Hematopoietic multipotent progenitor cell (in vitro differentiated cells): ENCODE measurements around the gene MAN2B1. TPM values are rescaled to one million over a fixed set of nuclear protein-coding genes. Genes with fewer than 3 reads are reported as not detected.
A peak's percentile ranks its signal among the peaks of the same experiment; 100 is the strongest.
"Not testable (repeated sequence)": the region's sequence is repeated elsewhere in the genome, so short reads cannot be mapped to it uniquely, and the experiment has no call there.

Source experiments
- DNase-seq, 3 donors: peaks; one replicate each; pipeline ENCODE4 v3.0.0-alpha.2; 2011 to 2015; ENCODE audit warnings: low read depth in 2 of 3, low spot score in 2 of 3
- total RNA-seq: library from RNA; depleted of rRNA; stranded (reverse); fragments of >200 nt; gene quantifications from one replicate; pipeline ENCODE4 v1.2.3, GENCODE V29; 2012

Gene MAN2B1
- total RNA-seq, 1 donor: 128 TPM

DNA sequence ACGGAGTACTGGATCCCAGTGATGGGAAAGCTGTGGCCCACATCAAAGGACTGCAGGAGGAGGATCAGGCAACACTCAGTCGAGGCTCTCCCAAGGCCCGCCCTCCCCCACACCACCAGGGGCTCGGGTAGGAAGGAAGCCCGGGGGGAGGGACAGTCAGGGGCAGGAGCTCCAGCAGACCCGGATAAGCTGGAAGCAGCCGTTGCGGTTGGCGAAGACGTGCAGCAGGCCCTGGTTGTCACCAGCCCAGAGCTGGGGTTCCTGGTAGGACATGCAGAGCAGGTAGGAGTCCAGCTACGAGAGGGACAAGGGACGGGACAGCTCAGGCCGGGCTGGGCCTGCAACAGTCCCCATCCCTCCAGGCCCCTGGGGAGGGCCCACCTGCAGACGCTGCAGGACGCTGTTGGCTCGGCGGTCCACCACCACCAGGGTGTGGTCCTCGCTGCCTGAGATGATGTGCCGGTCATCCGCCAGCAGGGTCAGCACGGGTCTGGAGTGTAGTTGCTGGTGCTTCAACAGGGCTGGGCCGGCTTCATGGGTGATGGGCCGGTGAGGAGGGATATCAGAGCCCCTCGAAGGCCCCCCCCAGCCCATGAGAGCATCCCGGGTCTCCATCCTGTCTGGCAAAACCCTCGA lies 23.2 kb upstream of the MAN2B1 start:
- peak in 2 of 3 donors; percentile 67 to 89 for DNase-seq

DNA sequence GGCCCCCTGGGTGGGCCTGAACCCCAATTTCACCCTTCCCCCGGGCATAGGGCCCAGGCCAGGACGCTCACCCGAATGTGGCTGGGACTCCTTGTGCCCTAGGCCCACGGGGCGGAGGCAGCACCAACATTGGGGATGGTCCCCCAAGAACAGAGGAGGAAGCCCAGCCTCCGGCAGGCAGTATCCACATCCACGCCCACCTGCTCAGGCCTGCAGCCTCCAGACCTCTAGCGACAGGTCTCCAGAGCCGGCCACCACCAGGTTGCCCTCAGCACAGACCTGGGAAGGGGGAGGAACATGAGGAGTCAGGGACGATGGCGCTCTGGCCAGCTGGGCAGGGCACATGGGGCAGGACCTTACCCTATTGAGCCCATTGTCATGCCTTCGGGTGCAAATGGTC lies 22.5 kb upstream of the MAN2B1 start:
- no peak for DNase-seq

DNA sequence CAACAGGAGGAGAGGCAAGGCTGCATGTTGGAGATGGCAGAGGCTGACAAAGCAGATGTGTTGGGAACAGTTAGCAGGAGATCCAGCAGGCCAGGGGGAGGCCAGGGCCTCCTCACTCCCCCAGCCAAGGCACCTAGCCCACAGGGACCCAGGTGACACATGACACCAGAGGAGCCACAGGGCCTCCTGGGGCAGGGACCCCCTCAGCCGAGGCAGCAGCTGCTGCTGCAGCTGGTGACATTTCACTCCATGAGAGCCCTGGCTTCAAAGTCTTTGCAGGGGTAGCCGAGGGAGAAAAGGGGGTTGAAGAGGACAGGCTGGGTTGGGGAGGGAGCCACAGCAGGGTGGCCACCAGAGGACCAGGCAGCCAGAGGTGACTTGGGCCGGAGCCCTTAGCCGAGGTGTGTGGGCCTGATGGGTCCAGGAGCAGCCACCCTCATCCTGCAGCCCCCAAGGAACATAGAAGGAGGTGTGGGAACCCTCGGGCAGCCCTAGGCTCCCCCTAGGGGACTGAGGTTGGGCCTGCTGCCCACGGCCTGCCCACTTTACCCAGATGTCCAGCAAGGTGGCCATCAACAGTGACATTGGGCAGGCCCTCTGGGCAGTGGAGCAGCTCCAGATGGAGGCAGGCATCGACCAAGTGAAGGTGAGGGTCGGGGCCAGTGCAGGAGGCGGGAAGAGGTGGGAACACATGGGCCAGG lies 21.1 kb upstream of the MAN2B1 start, which contains the start of gene GNG14:
Gene GNG14, plus strand, starts transcription at position 503 of the 701 bp plus-strand sequence. Its CDS starts 51 bp downstream, at position 554.
- no peak for DNase-seq

- DNase-seq: no peak
Measured at GRCh38 chr19:12685831-12686230, 19.3 kb upstream of the MAN2B1 start.

DNA sequence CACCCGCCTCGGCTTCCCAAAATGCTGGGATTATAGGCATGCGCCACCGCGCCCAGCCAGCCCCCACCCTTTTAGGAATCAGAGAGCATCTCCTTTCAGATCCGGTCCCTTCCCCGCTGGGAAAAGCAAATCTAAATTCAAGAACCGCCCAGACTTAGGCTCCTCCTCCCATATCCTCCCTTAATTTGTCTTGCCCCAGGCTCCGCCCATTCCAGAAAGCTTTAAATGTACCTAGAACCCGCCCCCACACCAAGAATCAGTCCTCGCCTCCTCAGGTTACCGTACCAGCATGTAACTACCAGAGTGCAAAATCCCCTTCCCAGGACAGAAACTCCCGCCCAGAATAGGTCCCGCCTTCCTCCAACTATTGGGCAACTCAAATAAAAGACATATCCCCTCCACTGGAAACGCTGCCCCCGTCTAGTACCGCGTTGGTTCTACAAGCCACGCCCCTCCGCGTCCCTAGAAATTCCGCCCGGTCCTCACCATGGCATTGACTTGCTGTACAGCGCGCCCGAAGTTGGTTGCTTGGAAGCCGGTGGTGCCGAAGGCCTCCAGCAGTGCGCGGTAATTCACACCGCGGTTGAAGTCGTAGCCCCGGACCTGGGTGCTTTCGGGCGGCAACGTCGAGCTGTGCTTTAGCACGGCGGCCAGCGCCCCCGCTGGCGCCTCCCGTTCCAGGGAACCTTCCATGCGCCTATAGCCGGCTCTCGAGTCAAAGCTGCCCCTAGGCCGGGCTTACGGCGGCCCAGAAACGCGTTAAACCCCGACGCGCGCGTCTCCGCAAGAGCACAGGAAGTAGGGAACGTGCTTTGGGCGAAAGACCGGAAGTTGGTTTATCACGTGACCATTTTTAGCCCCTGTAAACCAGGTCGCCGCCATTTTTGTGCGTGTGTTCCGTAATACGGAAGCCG lies 14.8 kb upstream of the MAN2B1 start, which contains the start of gene DHPS:
Gene DHPS, minus strand, starts transcription at position 807 of the 914 bp plus-strand sequence. Its CDS starts 114 bp downstream, at position 693.
- peak; percentile 92 to 98 (median 98) for DNase-seq

- DNase-seq: no peak
Measured at GRCh38 chr19:12680034-12680433, 13.5 kb upstream of the MAN2B1 start.

- not testable (repeated sequence) for DNase-seq
Measured at GRCh38 chr19:12678039-12678438, 11.5 kb upstream of the MAN2B1 start.

DNA sequence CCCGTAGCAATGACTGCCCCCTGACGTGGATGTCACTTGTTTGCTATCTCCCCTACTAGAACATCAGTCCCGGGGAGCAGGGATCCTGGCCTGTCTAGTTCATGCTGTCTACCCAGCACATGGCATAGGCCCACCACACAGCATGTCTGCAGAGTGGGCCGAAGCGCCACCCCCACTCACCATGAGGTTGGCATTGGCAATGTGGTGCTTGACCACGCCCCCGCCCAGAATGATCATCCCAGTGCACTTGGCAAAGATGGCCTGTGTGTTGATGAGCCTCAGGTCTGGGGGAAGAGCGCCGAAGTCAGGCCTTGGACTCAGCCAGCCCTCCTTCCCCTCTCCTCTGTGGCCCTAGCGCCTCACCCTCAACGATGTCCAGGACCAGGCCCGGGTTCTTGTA lies 10.4 kb upstream of the MAN2B1 start:
- DNase-seq: no peak

GRCh38 chr19:12676384-12676792 lies 9.8 kb upstream of the MAN2B1 start:
- peak; percentile 53 to 88 (median 79) for DNase-seq

DNA sequence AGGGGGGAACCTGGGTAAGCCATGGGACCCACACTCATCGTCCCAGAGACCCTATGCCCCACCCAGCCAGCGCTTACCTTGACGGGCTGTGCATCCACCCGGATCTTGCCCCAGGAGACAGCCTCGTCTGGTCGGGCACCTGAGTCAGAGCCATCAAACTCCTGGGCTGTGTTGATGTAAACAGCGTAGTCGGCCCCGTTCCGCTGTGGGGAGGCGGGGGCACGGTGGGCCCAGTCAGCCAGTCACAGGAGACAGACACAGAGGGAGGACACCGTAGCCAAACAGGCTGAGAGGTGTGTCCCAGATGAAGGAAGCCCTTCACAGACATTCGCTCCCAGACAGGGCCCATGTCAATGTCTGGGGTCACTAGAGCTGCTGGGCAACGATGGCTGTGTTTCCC lies 9.4 kb upstream of the MAN2B1 start:
- no peak for DNase-seq

DNA sequence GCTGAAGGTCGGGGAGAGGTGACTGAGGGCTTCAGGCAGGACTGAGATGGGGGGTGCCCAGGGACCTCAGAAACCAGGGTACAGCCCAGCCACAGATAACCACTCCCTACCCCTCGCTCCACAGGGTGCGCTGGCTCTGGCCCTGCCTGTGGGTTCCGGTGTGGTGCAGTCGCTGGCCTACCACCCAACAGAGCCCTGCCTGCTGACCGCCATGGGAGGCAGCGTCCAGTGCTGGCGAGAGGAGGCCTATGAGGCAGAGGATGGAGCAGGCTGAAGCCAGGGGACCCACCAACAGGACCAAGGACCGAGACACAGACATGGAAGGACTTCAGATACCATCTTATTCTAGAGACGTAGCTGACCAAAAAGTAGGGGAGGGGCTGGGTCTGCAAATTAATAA lies 8.9 kb upstream of the MAN2B1 start:
- DNase-seq: no peak

- DNase-seq: no peak
Measured at GRCh38 chr19:12672744-12673143, 6.2 kb upstream of the MAN2B1 start.

DNA sequence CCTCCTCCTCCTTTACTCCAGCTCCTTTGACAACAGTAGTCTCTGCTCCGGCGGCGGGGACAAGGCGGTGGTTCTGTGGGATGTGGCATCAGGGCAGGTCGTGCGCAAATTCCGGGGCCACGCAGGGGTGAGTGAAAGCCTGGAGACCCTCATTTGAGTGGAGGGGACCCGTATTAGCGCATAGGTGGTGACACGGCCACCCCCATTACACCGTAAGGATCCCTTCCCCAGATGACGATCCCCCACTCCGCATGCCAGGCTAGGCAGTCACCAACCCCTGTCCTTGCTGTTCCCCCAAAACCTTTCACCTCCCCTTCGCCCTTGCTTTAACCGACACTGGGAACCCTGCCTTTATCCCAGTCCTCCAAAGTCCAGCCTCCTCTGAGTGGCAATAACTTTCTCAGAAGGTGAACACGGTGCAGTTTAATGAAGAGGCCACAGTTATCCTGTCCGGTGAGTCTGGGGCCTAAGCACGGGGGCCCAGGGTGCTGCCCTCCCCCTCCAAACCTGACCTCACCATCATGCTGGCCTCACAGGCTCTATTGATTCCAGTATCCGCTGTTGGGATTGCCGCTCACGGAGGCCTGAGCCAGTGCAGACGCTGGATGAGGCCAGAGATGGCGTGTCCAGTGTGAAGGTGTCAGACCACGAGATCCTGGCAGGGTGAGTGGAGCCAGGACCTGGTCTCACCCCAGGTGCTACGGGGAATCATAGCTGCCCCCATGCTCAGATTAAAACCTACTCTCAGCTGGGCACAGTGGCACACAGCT lies 3.8 kb upstream of the MAN2B1 start:
- no peak for DNase-seq

GRCh38 chr19:12669270-12670158 lies 3.0 kb upstream of the MAN2B1 start:
- DNase-seq: peak; percentile 79 to 83 (median 83)

DNA sequence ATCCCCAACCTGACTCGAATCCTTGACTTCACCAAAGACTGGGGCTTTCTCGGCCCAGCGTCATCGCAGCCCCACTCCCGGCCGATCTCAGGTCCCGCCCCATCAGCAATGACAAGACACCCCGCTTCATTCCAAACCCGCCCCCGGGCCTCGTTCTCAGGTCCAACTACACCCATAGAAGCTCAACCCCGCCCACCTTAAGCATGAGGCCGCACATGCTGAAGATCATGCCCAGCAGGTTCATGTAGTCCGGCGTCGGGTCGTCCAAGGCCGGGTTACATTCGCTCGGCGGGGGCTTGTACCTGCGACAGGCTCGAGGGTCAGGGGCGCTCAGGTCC lies 2.4 kb upstream of the MAN2B1 start:
- DNase-seq: peak; percentile 40 to 67 (median 66)

GRCh38 chr19:12668346-12668745 lies 1.8 kb upstream of the MAN2B1 start:
- DNase-seq: no peak

GRCh38 chr19:12667731-12668302 lies 1.3 kb upstream of the MAN2B1 start:
- no peak for DNase-seq

- peak in 1 of 3 donors; percentile 20 for DNase-seq
Measured at GRCh38 chr19:12665671-12666264, 774 bp downstream of the MAN2B1 start.

- peak; percentile 24 to 91 (median 87) for DNase-seq
Measured at GRCh38 chr19:12665281-12665573, 1.3 kb downstream of the MAN2B1 start.
